Transverse colon (tissue), 4 donors: Measurements from ENCODE around the gene DNAJC12. TPM values are rescaled to one million over a fixed set of nuclear protein-coding genes. Genes with fewer than 3 reads are reported as not detected.

Experiments used
- DNase-seq: peaks from one replicate; pipeline ENCODE4 v3.0.0-alpha.2; 2019
- H3K27ac ChIP-seq, 4 donors: fragments of 200-600 bp; sonication (generic); 2 replicates each; pipeline ENCODE4 v1.5.1; 2016 to 2018; ENCODE audit warnings: inconsistent platforms in 4 of 4
- H3K27me3 ChIP-seq: fragments of 200-600 bp; sonication (generic); 2 replicates; pipeline ENCODE4 v1.5.1; 2017; ENCODE audit warnings: inconsistent platforms
- H3K36me3 ChIP-seq, 4 donors: fragments of 200-600 bp; sonication (generic); 2 replicates each; pipeline ENCODE4 v1.5.1; 2017 to 2019; ENCODE audit warnings: inconsistent platforms in 4 of 4
- H3K4me1 ChIP-seq, 4 donors: fragments of 200-600 bp; sonication (generic); 2 replicates each; pipeline ENCODE4 v1.5.1; 2017 to 2020; ENCODE audit warnings: inconsistent platforms in 4 of 4
- H3K4me3 ChIP-seq, 4 donors: fragments of 200-600 bp; sonication (generic); 1 replicate in 1 of 4; 2 replicates in 3 of 4; pipeline versions ENCODE4 v1.5.1 to v1.6.1; 2017 to 2019; ENCODE audit warnings: inconsistent platforms in 4 of 4
- H3K9me3 ChIP-seq, 2 donors: fragments of 200-600 bp; sonication (generic); 2 replicates each; pipeline ENCODE4 v1.5.1; 2017 to 2019; ENCODE audit warnings: inconsistent platforms in 2 of 2
- EP300 ChIP-seq: sonication (generic); formaldehyde crosslinking; IDR thresholded peaks from one replicate; pipeline ENCODE4 v1.6.1; 2017; ENCODE audit warnings: antibody characterized with exemption, low read depth
- POLR2A ChIP-seq: fragments of 450-650 bp; IDR thresholded peaks from one replicate; pipeline ENCODE4 v1.6.1; 2016; ENCODE audit warnings: antibody characterized with exemption, mild to moderate bottlenecking, moderate library complexity
- POLR2AphosphoS5 ChIP-seq, 3 donors: sonication (generic); formaldehyde crosslinking; IDR thresholded peaks; one replicate each; pipeline ENCODE4 v1.6.1; 2016; ENCODE audit warnings: antibody characterized with exemption in 3 of 3
- WGBS, 2 donors: methylation state at CpG; one replicate each; pipeline ENCODE4 v1.1.5; 2018; ENCODE audit warnings: low coverage in 1 of 2; 5-methylcytosine and 5-hydroxymethylcytosine counted together
- in situ Hi-C, 4 donors: fragments of 200-750 bp; cut with MboI; loops; one replicate each; pipeline versions ENCODE4 v1.15.0 to v1.15.1; 2017; ENCODE audit warnings: low sequenced_read_pairs in 3 of 4, low pct_ligation_motif_present in 1 of 4, low pct_unique_long_range_greater_than_20kb in 1 of 4
- intact Hi-C: fragments of 100-400 bp; cut with DNase I; formaldehyde crosslinking; loops from one replicate; pipeline ENCODE4 v1.15.1; 2023; ENCODE audit warnings: low total_unique reads
- total RNA-seq, 4 donors: library from RNA; depleted of rRNA; stranded (reverse); fragments of >200 nt; gene quantifications; one replicate each; pipeline ENCODE4 v1.1.0, GENCODE V29; 2016
- TF ChIP-seq, protein P1 (sequence below), 5 experiments: fragments of 200-600 bp in 3 of 5; fragments of 450-650 bp in 2 of 5; sonication (generic) in 3 of 5; IDR thresholded peaks; 1 replicate in 2 of 5; 2 replicates in 3 of 5; pipeline ENCODE4 v1.5.1; 2016 to 2017; ENCODE audit warnings: antibody characterized with exemption in 5 of 5, inconsistent platforms in 3 of 5, mild to moderate bottlenecking in 2 of 5, moderate library complexity in 1 of 5

DNAJC12 gene
- total RNA-seq, 4 donors from 2014 or later: 2.0 to 8.7 (median 4.4) TPM

GRCh38 chr10:67794909-67795460 is 43.0 kb downstream of the DNAJC12 start:
- Histone ChIP-seq H3K4me1 (no peaks in the 10 kb centered on the region), H3K27me3 (no peaks in the 10 kb centered on the region), H3K4me3 (no peak overlapping the region), H3K36me3 (no peaks in the 10 kb centered on the region), H3K9me3 (no peaks in the 10 kb centered on the region), H3K27ac (no peak overlapping the region)
- intact Hi-C loops: no loop called here
- no peak for DNase-seq
- TF ChIP-seq POLR2AphosphoS5 (IDR thresholded peaks at IDR 0.05): no peak
- no peak for TF ChIP-seq POLR2A
- no peak for TF ChIP-seq EP300
- TF ChIP-seq, protein P1, sequence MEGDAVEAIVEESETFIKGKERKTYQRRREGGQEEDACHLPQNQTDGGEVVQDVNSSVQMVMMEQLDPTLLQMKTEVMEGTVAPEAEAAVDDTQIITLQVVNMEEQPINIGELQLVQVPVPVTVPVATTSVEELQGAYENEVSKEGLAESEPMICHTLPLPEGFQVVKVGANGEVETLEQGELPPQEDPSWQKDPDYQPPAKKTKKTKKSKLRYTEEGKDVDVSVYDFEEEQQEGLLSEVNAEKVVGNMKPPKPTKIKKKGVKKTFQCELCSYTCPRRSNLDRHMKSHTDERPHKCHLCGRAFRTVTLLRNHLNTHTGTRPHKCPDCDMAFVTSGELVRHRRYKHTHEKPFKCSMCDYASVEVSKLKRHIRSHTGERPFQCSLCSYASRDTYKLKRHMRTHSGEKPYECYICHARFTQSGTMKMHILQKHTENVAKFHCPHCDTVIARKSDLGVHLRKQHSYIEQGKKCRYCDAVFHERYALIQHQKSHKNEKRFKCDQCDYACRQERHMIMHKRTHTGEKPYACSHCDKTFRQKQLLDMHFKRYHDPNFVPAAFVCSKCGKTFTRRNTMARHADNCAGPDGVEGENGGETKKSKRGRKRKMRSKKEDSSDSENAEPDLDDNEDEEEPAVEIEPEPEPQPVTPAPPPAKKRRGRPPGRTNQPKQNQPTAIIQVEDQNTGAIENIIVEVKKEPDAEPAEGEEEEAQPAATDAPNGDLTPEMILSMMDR (IDR thresholded peaks at IDR 0.05): no peak
- in situ Hi-C loops: no loop called here
- 63 to 73% methylated on average over 1 to 3 of the region's 3 CpGs for WGBS, 2 donors

DNA sequence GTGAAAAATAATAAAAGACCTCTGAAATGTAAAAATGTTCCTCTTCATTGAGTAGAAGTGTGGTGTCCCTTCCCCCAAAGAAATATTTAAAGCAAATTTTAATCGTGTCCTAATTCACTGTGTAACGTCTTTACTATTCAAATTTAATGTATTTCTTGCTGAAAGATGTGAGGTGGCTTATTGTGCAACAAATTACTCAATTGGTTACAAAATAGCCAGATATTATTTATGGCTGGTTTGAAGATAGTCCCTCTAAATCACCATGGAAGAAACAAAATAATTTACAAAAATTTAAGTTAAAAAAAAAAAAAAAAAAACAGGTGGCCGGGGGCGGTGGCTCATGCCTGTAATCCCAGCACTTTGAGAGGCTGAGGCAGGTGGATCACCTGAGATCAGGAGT is 43.7 kb downstream of the DNAJC12 start:
- TF ChIP-seq POLR2A (no peak), POLR2AphosphoS5 (IDR thresholded peaks at IDR 0.05) (no peak), EP300 (no peak)
- TF ChIP-seq, protein P1 (IDR thresholded peaks at IDR 0.05): no peak

GRCh38 chr10:67793313-67793712 is 44.7 kb downstream of the DNAJC12 start:
- H3K27ac ChIP-seq: no peak overlapping the region
- intact Hi-C loops: no loop called here
- in situ Hi-C loops: no loop called here
- H3K27me3 ChIP-seq: no peaks in the 10 kb centered on the region
- 0 to 16% methylated on average over 1 to 2 of the region's 2 CpGs for WGBS, 2 donors
- no peak for DNase-seq
- TF ChIP-seq POLR2AphosphoS5 (IDR thresholded peaks at IDR 0.05): no peak
- TF ChIP-seq POLR2A: no peak
- TF ChIP-seq EP300: no peak
- TF ChIP-seq, protein P1 (IDR thresholded peaks at IDR 0.05): no peak
- H3K4me3 ChIP-seq: no peak overlapping the region
- H3K4me1 ChIP-seq: no peaks in the 10 kb centered on the region
- no peaks in the 10 kb centered on the region for H3K36me3 ChIP-seq
- H3K9me3 ChIP-seq: no peaks in the 10 kb centered on the region

More for the DNA sequence above, 43.7 kb downstream of the DNAJC12 start:
- no peaks in the 10 kb centered on the region for H3K36me3 ChIP-seq
- no peaks in the 10 kb centered on the region for H3K4me1 ChIP-seq
- H3K4me3 ChIP-seq: no peak overlapping the region
- H3K27me3 ChIP-seq: no peaks in the 10 kb centered on the region
- H3K27ac ChIP-seq: no peak overlapping the region
- DNase-seq: no peak
- intact Hi-C loops: no loop called here
- no peaks in the 10 kb centered on the region for H3K9me3 ChIP-seq
- in situ Hi-C loops: no loop called here
- 82 to 85% methylated on average over 4 of the region's 4 CpGs for WGBS, 2 donors

DNA sequence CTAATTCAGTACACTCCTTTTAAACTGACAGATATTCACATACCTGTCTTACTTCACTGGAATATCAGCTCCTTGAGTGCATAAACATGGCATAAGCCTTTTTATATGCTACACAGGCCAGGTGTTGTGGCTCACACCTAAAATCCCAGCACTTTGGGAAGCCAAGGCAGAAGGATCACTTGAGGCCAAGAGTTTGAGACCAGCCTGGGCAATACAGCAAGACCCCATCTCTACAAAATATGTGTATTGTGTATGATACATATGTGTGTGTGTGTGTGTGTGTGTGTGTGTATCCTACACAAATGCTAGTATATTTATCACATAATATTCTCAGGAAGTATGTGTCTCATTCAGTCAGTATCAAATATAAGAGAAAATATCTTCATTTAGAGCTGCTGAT is 45.3 kb downstream of the DNAJC12 start:
- no peak overlapping the region for H3K27ac ChIP-seq
- in situ Hi-C loops: no loop called here
- TF ChIP-seq, protein P1 (IDR thresholded peaks at IDR 0.05): no peak
- TF ChIP-seq POLR2A (no peak), POLR2AphosphoS5 (IDR thresholded peaks at IDR 0.05) (no peak)
- DNase-seq: no peak
- no peaks in the 10 kb centered on the region for H3K9me3 ChIP-seq
- intact Hi-C loops: no loop called here
- H3K4me1 ChIP-seq: no peaks in the 10 kb centered on the region
- H3K36me3 ChIP-seq: no peaks in the 10 kb centered on the region
- H3K4me3 ChIP-seq: no peak overlapping the region
- no peaks in the 10 kb centered on the region for H3K27me3 ChIP-seq
